HG02970 (cell line): ENCODE data around the gene MEP1A.
"Not testable (repeated sequence)": the region's sequence is repeated elsewhere in the genome, so short reads cannot be mapped to it uniquely, and the experiment has no call there.

Source experiments
- ATAC-seq: cut with Tn5 transposase; IDR thresholded peaks from one replicate; pipeline ENCODE4 v1.9.1; 2021; ENCODE audit warnings: mild to moderate bottlenecking, moderate library complexity, moderate number of reproducible peaks; ENCODE audit not compliant: unreplicated experiment, low FRiP score

The MEP1A gene

GRCh38 chr6:46819561-46819960 is 26.4 kb downstream of the MEP1A start:
- no peak for ATAC-seq

GRCh38 chr6:46821458-46821881 is 28.3 kb downstream of the MEP1A start:
- no peak for ATAC-seq

- ATAC-seq, result no peak
Observed at GRCh38 chr6:46828939-46829338, 35.8 kb downstream of the MEP1A start.

- no peak for ATAC-seq
Observed at GRCh38 chr6:46832816-46833215, 39.6 kb downstream of the MEP1A start.

GRCh38 chr6:46834257-46834916 is 41.2 kb downstream of the MEP1A start:
- ATAC-seq, result not testable (repeated sequence)

- not testable (repeated sequence) for ATAC-seq
Observed at GRCh38 chr6:46834991-46835390, 41.8 kb downstream of the MEP1A start.

- ATAC-seq, result no peak
Observed at GRCh38 chr6:46838033-46838432, 44.8 kb downstream of the MEP1A start.

- not testable (repeated sequence) for ATAC-seq
Observed at GRCh38 chr6:46842252-46842846, 49.2 kb downstream of the MEP1A start.

- no peak for ATAC-seq
Observed at GRCh38 chr6:46845126-46845525, 51.9 kb downstream of the MEP1A start.

GRCh38 chr6:46848684-46849360 is 55.6 kb downstream of the MEP1A start:
- ATAC-seq, result peak; percentile 92

- ATAC-seq, result no peak
Observed at GRCh38 chr6:46849361-46849690, 56.1 kb downstream of the MEP1A start.

GRCh38 chr6:46850792-46851191 is 57.6 kb downstream of the MEP1A start:
- ATAC-seq, result no peak

- ATAC-seq, result not testable (repeated sequence)
Observed at GRCh38 chr6:46851576-46851975, 58.4 kb downstream of the MEP1A start.

- ATAC-seq, result not testable (repeated sequence)
Observed at GRCh38 chr6:46855966-46856365, 62.8 kb downstream of the MEP1A start.

- no peak for ATAC-seq
Observed at GRCh38 chr6:46862381-46862780, 69.2 kb downstream of the MEP1A start.

GRCh38 chr6:46863791-46864190 is 70.6 kb downstream of the MEP1A start:
- ATAC-seq, result no peak

- no peak for ATAC-seq
Observed at GRCh38 chr6:46865221-46865620, 72.0 kb downstream of the MEP1A start.

GRCh38 chr6:46867411-46867810 is 74.2 kb downstream of the MEP1A start:
- no peak for ATAC-seq

GRCh38 chr6:46876126-46876525 is 82.9 kb downstream of the MEP1A start:
- ATAC-seq, result no peak

- no peak for ATAC-seq
Observed at GRCh38 chr6:46879003-46879402, 85.8 kb downstream of the MEP1A start.

- no peak for ATAC-seq
Observed at GRCh38 chr6:46882645-46883044, 89.5 kb downstream of the MEP1A start.

- ATAC-seq, result no peak
Observed at GRCh38 chr6:46888031-46888430, 94.8 kb downstream of the MEP1A start.
